OCI-LY7 (cell line): ENCODE data around the gene STMP1. TPM values are rescaled to one million over a fixed set of nuclear protein-coding genes. Genes with fewer than 3 reads are reported as not detected.

ENCODE experiments used
- BruUV-seq: library from RNA; stranded (reverse); fragments of 400-500 nt; replicated peaks from 2 replicates; lab custom pipeline; 2021; lab: Mats Ljungman, UMichigan
- CTCF ChIA-PET: fragments of 300-600 bp; sonication (Branson Sonifier 250); formaldehyde crosslinking; loops from one replicate; lab custom pipeline; 2022; ENCODE audit warnings: antibody characterized with exemption; ENCODE audit not compliant: unreplicated experiment; lab: Charles Lee
- POLR2A ChIA-PET: fragments of 300-600 bp; sonication (Branson Sonifier 250); formaldehyde crosslinking; loops from one replicate; lab custom pipeline; 2022; ENCODE audit warnings: antibody characterized with exemption; lab: Charles Lee
- DNase-seq: peaks from one replicate; pipeline ENCODE4 v3.0.0-alpha.2; 2015; ENCODE audit warnings: low spot score
- H2AFZ ChIP-seq: fragments of 200-600 bp; sonication (generic), shearing (Covaris generic); 2 replicates; pipeline ENCODE4 v1.6.1; 2014; ENCODE audit warnings: mild to moderate bottlenecking, antibody characterized with exemption, low read length, moderate library complexity
- H3K27ac ChIP-seq: fragments of 200-600 bp; sonication (generic); 2 replicates; pipeline ENCODE4 v1.5.1; 2014; ENCODE audit warnings: mixed run types, low read depth, mild to moderate bottlenecking, moderate library complexity, low read length, inconsistent platforms; ENCODE audit not compliant: poor library complexity, severe bottlenecking
- H3K36me3 ChIP-seq: fragments of 200-600 bp; sonication (generic); 2 replicates; pipeline ENCODE4 v1.6.1; 2014; ENCODE audit warnings: mild to moderate bottlenecking, antibody characterized with exemption, low read length, moderate library complexity, mixed read lengths; ENCODE audit not compliant: insufficient read depth
- H3K4me1 ChIP-seq: fragments of 200-600 bp; sonication (generic); 2 replicates; pipeline ENCODE4 v1.5.1; 2014; ENCODE audit warnings: mild to moderate bottlenecking, low read length; ENCODE audit not compliant: insufficient read depth, poor library complexity, severe bottlenecking
- H3K4me2 ChIP-seq: fragments of 200-600 bp; sonication (generic); 2 replicates; pipeline ENCODE4 v1.6.1; 2014; ENCODE audit warnings: mild to moderate bottlenecking, low read length
- H3K4me3 ChIP-seq: fragments of 200-600 bp; sonication (generic); 2 replicates; pipeline ENCODE4 v1.5.1; 2014; ENCODE audit warnings: mild to moderate bottlenecking, low read depth, low read length; ENCODE audit not compliant: poor library complexity, severe bottlenecking
- H3K79me2 ChIP-seq: fragments of 200-600 bp; sonication (generic); 2 replicates; pipeline ENCODE4 v1.6.1; 2016; ENCODE audit warnings: low read depth, mild to moderate bottlenecking, low read length, moderate library complexity, mixed read lengths; ENCODE audit not compliant: insufficient read depth
- H3K9me2 ChIP-seq: fragments of 200-600 bp; sonication (generic); 2 replicates; pipeline ENCODE4 v1.6.1; 2016; ENCODE audit warnings: mild to moderate bottlenecking, low read length, mixed read lengths; ENCODE audit not compliant: insufficient read depth
- H3K9me3 ChIP-seq: fragments of 200-600 bp; sonication (generic); 2 replicates; pipeline ENCODE4 v1.6.1; 2014; ENCODE audit warnings: mild to moderate bottlenecking, mixed run types, low read length, mixed read lengths
- H4K20me1 ChIP-seq: fragments of 200-600 bp; sonication (generic); 2 replicates; pipeline ENCODE4 v1.6.1; 2014; ENCODE audit warnings: mild to moderate bottlenecking, antibody characterized with exemption, low read length, moderate library complexity, mixed read lengths; ENCODE audit not compliant: insufficient read depth
- EZH2phosphoT487 ChIP-seq: fragments of 200-600 bp; sonication (generic); IDR thresholded peaks from 2 replicates; pipeline ENCODE4 v1.6.1; 2018; ENCODE audit warnings: low read depth, borderline replicate concordance, mild to moderate bottlenecking, mixed run types, antibody characterized with exemption, low read length, moderate library complexity, mixed read lengths
- intact Hi-C: fragments of 100-400 bp; cut with micrococcal nuclease; formaldehyde crosslinking; loops from one replicate; pipeline ENCODE4 v1.10.0; 2022; ENCODE audit not compliant: unreplicated experiment
- total RNA-seq, 2 experiments: library from RNA; depleted of rRNA in 1 of 2; stranded (reverse); fragments of >200 nt in 1 of 2; shearing (Covaris generic) in 1 of 2; gene quantifications; 2 replicates each; pipeline ENCODE4 v1.2.3, GENCODE V29; 2014 to 2022
- TF ChIP-seq, protein P1 (sequence below): fragments of 200-600 bp; sonication (generic); conservative IDR thresholded peaks from 2 replicates; pipeline ENCODE4 v1.5.1; 2014; ENCODE audit warnings: mild to moderate bottlenecking, antibody characterized with exemption, low read length, moderate library complexity, mixed read lengths

STMP1 gene
- total RNA-seq, 2 experiments from 2014 or later, result 7.4 to 24.4 TPM

GRCh38 chr7:135658564-135658963 lies 3.8 kb upstream of the STMP1 start:
- no TSS peak for BruUV-seq
- Histone ChIP-seq H4K20me1 (no peaks in the 10 kb centered on the region), H3K4me1 (peaks cover 8% of the 10 kb centered on the region), H3K9me2 (no peaks in the 10 kb centered on the region), H3K36me3 (no peaks in the 10 kb centered on the region), H3K9me3 (no peaks in the 10 kb centered on the region), H3K27ac (no peak overlapping the region), H3K79me2 (peaks cover 11% of the 10 kb centered on the region; the same call in 1 of the 2 replicates), H3K4me3 (no peak overlapping the region), H2AFZ (no peak overlapping the region), H3K4me2 (no peak overlapping the region)
- ChIA-PET CTCF (no interaction called here), POLR2A (interaction anchor here (0.6 to 1.0 kb wide), 3 partner anchors 9 to 108 kb away, joined by 3 to 6 read pairs (median 6); no protein-coding TSS in a partner anchor)
- DNase-seq, result no peak
- intact Hi-C loops, result no loop called here
- no peak for TF ChIP-seq EZH2phosphoT487
- TF ChIP-seq, protein P1, sequence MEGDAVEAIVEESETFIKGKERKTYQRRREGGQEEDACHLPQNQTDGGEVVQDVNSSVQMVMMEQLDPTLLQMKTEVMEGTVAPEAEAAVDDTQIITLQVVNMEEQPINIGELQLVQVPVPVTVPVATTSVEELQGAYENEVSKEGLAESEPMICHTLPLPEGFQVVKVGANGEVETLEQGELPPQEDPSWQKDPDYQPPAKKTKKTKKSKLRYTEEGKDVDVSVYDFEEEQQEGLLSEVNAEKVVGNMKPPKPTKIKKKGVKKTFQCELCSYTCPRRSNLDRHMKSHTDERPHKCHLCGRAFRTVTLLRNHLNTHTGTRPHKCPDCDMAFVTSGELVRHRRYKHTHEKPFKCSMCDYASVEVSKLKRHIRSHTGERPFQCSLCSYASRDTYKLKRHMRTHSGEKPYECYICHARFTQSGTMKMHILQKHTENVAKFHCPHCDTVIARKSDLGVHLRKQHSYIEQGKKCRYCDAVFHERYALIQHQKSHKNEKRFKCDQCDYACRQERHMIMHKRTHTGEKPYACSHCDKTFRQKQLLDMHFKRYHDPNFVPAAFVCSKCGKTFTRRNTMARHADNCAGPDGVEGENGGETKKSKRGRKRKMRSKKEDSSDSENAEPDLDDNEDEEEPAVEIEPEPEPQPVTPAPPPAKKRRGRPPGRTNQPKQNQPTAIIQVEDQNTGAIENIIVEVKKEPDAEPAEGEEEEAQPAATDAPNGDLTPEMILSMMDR, result no peak

- H4K20me1 ChIP-seq, result no peaks in the 10 kb centered on the region
- no peaks in the 10 kb centered on the region for H3K9me2 ChIP-seq
- no peaks in the 10 kb centered on the region for H3K9me3 ChIP-seq
- ChIA-PET CTCF (no interaction called here), POLR2A (no interaction called here)
- peaks cover 16% of the 10 kb centered on the region for H3K4me1 ChIP-seq
- H3K4me3 ChIP-seq, result no peak overlapping the region
- no peak overlapping the region for H2AFZ ChIP-seq
- TF ChIP-seq EZH2phosphoT487, result no peak
- TF ChIP-seq, protein P1, result no peak
- no peak for DNase-seq
- no peaks in the 10 kb centered on the region for H3K36me3 ChIP-seq
- H3K27ac ChIP-seq, result no peak overlapping the region
- intact Hi-C loops, result no loop called here
- H3K4me2 ChIP-seq, result no peak overlapping the region
- no TSS peak for BruUV-seq
- H3K79me2 ChIP-seq, result peaks cover 17% of the 10 kb centered on the region; the same call in 1 of the 2 replicates
Measured at GRCh38 chr7:135659159-135659846, 3.0 kb upstream of the STMP1 start.
